ENCODE results near the gene COBLL1. TPM values are rescaled to one million over a fixed set of nuclear protein-coding genes. Genes with fewer than 3 reads are reported as not detected.
"Not testable (repeated sequence)": the region's sequence is repeated elsewhere in the genome, so short reads cannot be mapped to it uniquely, and the experiment has no call there.

The COBLL1 gene
- total RNA-seq, 2 experiments from 2014 or later, result 0.28 to 0.45 TPM

DNA sequence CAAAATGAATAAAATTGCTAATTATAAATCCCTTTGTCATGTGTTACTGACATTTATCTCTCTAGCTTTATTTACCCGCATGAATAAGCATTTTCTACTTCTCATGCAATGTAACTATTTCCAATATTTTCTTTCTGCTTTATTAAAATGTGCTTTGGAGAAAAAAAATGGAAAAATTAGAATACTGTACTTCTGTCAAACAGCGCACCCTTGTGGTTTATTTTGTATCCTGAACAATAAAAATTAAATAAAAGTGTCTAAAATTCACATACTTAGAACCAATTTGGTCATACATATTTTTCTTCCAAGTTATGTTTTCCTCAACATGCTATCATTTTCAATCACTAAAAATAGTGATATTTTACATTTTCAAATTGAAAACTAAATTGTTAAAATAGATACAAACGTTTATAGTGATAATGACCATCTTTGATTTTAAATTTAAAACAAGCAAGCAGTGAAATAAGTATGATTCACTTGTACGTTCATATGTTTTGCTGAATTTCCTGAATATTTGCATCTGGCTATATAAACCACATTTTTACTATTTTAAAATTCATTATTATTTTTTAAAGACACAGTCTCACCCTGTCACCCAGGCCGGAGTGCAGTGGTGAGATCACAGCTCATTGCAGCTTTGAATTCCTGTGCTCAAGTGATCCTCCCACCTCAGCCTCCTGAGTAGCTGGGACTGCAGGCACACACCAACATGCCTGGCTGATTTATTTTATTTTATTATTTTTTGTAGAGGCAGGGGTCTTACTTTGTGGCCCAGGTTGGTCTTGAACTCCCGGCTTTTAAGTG lies 124.4 kb downstream of the COBLL1 start:
- Mint-ChIP-seq H3K27me3 (no peaks in the 10 kb centered on the region), H3K4me3 (no peak overlapping the region), H3K27ac (no peak overlapping the region), H3K4me1 (no peaks in the 10 kb centered on the region), H3K36me3 (no peaks in the 10 kb centered on the region), H3K9me3 (no peaks in the 10 kb centered on the region)
- DNase-seq, result no peak

DNA sequence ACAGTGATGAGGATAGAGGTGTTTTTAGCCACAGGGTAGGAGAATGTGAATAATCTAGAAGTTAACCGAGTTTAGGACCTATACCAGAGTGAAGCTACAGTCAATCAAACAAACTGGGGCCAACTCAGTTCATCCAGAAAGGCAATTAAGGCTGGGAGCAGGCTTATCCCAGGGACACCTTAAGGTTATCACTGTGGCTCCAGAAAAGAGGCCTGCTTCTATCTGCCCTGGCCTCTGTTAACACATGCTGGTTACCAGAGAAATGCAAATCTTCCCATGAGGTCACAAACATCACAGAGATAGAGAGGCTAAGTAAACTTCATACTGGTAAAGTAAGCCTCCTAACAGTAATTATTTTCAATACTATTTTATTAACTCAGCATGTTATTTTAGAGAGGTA lies 127.2 kb downstream of the COBLL1 start:
- Mint-ChIP-seq H3K36me3 (no peaks in the 10 kb centered on the region), H3K4me3 (no peak overlapping the region), H3K27me3 (no peaks in the 10 kb centered on the region), H3K9me3 (no peaks in the 10 kb centered on the region), H3K27ac (no peak overlapping the region), H3K4me1 (no peaks in the 10 kb centered on the region)
- no peak for DNase-seq

GRCh38 chr2:164711766-164712138 lies 129.9 kb downstream of the COBLL1 start:
- no peak overlapping the region for H3K4me3 Mint-ChIP-seq
- H3K36me3 Mint-ChIP-seq, result no peaks in the 10 kb centered on the region
- H3K4me1 Mint-ChIP-seq, result no peaks in the 10 kb centered on the region
- DNase-seq, result no peak
- no peak overlapping the region for H3K27ac Mint-ChIP-seq
- H3K9me3 Mint-ChIP-seq, result no peaks in the 10 kb centered on the region
- H3K27me3 Mint-ChIP-seq, result no peaks in the 10 kb centered on the region

DNA sequence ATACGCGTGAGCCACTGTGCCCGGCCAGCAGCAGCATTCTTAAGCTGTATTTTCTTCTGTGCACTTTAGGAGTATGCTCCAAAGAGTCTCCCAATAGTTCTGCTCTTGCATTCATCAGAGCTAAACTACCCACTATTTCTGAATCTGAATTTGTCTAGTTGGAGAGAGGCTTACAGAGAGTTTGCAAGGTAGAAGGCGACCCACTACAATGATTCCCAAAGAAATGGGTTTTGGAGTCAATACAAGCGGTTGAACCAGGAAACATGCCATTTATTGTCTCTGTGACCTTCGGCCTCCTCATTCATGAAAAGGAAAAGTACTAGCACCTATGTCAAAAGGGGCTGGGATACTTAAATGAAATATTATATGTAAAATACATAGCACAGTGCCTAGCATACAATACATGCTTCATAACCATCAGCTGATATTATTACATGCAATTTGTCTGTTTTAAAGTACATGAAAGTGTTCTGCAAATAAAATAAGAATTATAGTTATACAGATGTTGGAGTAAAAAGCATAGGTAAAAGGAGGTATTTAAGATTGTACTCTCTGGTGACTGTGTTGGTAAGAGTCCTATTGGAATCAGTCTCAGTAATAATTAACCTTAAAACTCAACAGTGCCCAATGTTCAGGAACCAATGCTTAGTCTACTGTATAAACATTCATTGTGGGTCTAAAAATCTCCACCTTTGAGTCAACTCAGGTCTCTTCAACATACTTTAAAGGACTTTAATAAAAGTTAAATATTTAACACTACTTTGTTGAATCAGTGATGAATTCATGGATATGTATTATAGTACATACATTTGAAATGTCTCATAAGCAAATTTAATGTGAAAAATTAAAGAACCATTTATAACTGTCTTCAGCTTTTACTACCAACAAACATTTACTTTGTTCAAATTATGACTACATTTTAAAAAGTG lies 130.5 kb downstream of the COBLL1 start:
- Mint-ChIP-seq H3K4me3 (no peak overlapping the region), H3K27ac (no peak overlapping the region), H3K36me3 (no peaks in the 10 kb centered on the region), H3K27me3 (no peaks in the 10 kb centered on the region), H3K9me3 (no peaks in the 10 kb centered on the region), H3K4me1 (no peaks in the 10 kb centered on the region)
- no peak for DNase-seq

DNA sequence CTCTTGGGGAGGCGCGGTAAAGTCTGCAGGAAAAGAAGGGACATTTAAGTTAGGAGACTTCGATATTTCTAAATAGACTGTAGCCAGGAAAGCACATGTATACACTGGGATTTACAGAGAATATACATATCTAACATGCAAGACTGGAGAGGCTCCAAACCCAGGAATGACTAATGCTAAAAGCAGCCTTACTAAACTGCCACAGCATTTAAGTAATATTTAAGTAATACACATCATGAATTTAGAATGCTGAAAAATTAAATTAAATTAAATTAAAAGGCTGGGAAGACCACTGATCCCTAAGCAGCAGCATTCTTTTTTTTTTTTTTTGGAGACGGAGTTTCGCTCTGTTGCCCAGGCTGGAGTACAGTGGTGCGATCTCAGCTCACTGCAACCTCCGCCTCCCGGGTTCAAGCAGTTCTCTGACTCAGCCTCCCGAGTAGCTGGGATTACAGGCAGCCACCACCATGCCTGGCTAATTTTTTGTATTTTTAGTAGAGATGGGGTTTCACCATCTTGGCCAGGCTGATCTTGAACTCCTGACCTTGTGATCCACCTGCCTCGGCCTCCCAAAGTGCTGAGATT lies 131.3 kb downstream of the COBLL1 start:
- DNase-seq, H3K9me3 Mint-ChIP-seq, H3K27ac Mint-ChIP-seq, H3K4me3 Mint-ChIP-seq, H3K4me1 Mint-ChIP-seq, H3K27me3 Mint-ChIP-seq, H3K36me3 Mint-ChIP-seq: not testable (repeated sequence)

GRCh38 chr2:164706522-164706921 lies 135.1 kb downstream of the COBLL1 start:
- Mint-ChIP-seq H3K4me3 (no peak overlapping the region), H3K4me1 (no peaks in the 10 kb centered on the region), H3K9me3 (no peaks in the 10 kb centered on the region), H3K36me3 (no peaks in the 10 kb centered on the region), H3K27ac (no peak overlapping the region), H3K27me3 (no peaks in the 10 kb centered on the region)
- no peak for DNase-seq

- Mint-ChIP-seq H3K4me1 (no peaks in the 10 kb centered on the region), H3K36me3 (no peaks in the 10 kb centered on the region), H3K27me3 (no peaks in the 10 kb centered on the region), H3K27ac (no peak overlapping the region), H3K9me3 (no peaks in the 10 kb centered on the region), H3K4me3 (no peak overlapping the region)
- no peak for DNase-seq
Observed at GRCh38 chr2:164705412-164706167, 136.0 kb downstream of the COBLL1 start.

- no peak overlapping the region for H3K27ac Mint-ChIP-seq
- H3K36me3 Mint-ChIP-seq, result no peaks in the 10 kb centered on the region
- no peak overlapping the region for H3K4me3 Mint-ChIP-seq
- H3K27me3 Mint-ChIP-seq, result no peaks in the 10 kb centered on the region
- H3K4me1 Mint-ChIP-seq, result no peaks in the 10 kb centered on the region
- H3K9me3 Mint-ChIP-seq, result no peaks in the 10 kb centered on the region
- DNase-seq, result no peak
Observed at GRCh38 chr2:164703915-164704706, 137.5 kb downstream of the COBLL1 start.

DNA sequence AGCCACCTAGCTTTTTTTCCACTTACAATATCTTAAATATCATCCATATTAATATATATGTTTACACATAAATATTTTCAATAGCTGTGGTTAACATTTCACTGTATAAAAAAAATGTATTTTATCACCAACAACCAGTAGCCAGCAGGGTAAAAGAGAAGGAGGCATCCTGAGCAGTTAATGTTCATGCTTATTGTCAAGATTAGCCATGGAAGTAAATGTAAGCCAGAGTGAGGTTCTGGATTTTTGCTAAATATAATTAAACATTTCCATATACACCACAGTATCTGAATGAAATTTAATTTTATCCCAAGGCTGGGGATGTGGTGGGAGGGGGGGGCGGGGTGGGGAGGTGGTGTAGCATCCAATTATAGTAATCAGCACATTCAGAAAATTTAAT lies 140.1 kb downstream of the COBLL1 start:
- Mint-ChIP-seq H3K27me3 (no peaks in the 10 kb centered on the region), H3K27ac (no peak overlapping the region), H3K4me3 (no peak overlapping the region), H3K9me3 (no peaks in the 10 kb centered on the region), H3K4me1 (no peaks in the 10 kb centered on the region), H3K36me3 (no peaks in the 10 kb centered on the region)
- DNase-seq, result no peak

GRCh38 chr2:164700390-164700789 lies 141.2 kb downstream of the COBLL1 start:
- Mint-ChIP-seq H3K9me3 (no peaks in the 10 kb centered on the region), H3K27me3 (no peaks in the 10 kb centered on the region), H3K36me3 (no peaks in the 10 kb centered on the region), H3K4me1 (no peaks in the 10 kb centered on the region), H3K4me3 (no peak overlapping the region), H3K27ac (no peak overlapping the region)
- DNase-seq, result no peak

DNA sequence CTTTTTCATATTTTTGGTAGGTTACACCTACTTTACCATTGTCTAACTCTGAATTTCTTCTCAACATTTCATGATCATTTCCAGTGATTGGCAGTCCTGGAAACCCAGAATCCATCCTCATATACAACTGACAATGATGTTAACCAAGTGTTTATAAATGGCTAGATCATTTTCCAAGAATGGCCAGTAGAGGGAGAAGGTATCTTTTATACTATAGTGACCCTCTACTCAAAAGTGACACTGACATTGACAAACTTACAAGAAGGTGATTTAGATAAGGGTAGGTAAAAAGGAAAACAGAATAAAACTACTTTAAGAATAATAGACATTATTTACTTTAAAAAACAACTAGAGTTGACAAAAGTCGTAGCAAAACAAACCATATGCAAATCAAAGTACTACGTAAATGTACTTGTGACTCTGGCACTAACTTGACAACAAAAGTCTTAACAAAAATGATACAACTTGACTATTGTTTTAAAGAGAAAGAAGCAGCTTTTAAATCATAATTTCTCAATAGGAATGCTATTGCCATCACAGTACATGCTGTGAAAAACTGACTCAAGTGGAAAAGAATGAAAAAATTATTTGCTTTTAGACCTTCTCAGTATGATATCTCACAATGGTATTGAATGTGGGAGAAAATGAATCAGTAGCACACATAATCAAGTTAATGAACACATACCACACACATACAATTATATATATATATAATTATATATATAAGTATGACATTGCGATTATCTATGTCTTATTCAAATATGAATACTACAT lies 143.7 kb downstream of the COBLL1 start:
- no peaks in the 10 kb centered on the region for H3K36me3 Mint-ChIP-seq
- no peaks in the 10 kb centered on the region for H3K9me3 Mint-ChIP-seq
- no peak overlapping the region for H3K27ac Mint-ChIP-seq
- no peak for DNase-seq
- no peaks in the 10 kb centered on the region for H3K27me3 Mint-ChIP-seq
- no peak overlapping the region for H3K4me3 Mint-ChIP-seq
- H3K4me1 Mint-ChIP-seq, result no peaks in the 10 kb centered on the region

DNA sequence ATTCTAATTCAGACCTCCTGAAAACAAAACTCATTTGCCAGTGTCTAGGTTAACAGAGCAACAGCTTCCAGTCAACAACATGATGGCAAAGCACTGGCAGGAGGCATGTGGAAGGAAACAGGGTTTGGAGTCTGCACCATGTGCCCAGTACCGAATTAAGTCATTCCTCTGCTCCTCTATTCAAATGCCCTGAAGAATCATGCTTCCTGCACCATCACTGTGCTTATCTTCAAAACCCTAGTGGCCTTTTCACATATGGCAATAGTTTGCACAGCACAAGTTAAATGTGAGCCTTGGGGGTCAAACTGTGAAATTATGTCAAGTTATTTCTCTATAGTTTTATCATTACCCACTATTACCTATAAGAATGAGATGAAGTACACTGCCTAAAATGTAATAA lies 145.0 kb downstream of the COBLL1 start:
- Mint-ChIP-seq H3K36me3 (no peaks in the 10 kb centered on the region), H3K4me3 (no peak overlapping the region), H3K27ac (no peak overlapping the region), H3K9me3 (no peaks in the 10 kb centered on the region), H3K27me3 (no peaks in the 10 kb centered on the region), H3K4me1 (no peaks in the 10 kb centered on the region)
- no peak for DNase-seq

DNA sequence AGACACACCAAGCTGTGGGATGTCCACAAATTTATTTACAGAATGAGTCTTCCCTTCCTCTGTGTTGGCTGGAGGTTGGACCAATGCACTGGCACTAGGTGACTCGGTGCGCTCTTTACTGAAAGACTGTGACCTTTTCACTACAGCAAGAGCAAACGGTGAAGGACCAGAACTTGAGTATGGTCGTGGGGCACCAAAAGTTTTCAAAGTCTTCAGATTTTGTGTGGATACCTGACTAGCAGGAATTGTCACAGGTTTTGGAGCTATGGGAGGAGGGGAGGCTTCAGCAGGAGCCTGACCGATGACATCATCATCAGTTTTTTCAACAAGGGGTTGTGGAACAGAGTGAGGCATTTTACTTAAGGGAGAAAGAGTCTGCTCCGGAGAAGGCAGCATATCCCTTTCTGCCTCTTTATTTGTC lies 147.3 kb downstream of the COBLL1 start:
- Mint-ChIP-seq H3K27ac (no peak overlapping the region), H3K36me3 (no peaks in the 10 kb centered on the region), H3K4me3 (no peak overlapping the region), H3K27me3 (no peaks in the 10 kb centered on the region), H3K4me1 (no peaks in the 10 kb centered on the region), H3K9me3 (no peaks in the 10 kb centered on the region)
- no peak for DNase-seq

GRCh38 chr2:164693834-164694233 lies 147.8 kb downstream of the COBLL1 start:
- Mint-ChIP-seq H3K27ac (no peak overlapping the region), H3K9me3 (no peaks in the 10 kb centered on the region), H3K36me3 (no peaks in the 10 kb centered on the region), H3K4me3 (no peak overlapping the region), H3K4me1 (no peaks in the 10 kb centered on the region), H3K27me3 (no peaks in the 10 kb centered on the region)
- DNase-seq, result no peak
